ENCODE data around the gene FRY. TPM values are rescaled to one million over a fixed set of nuclear protein-coding genes. Genes with fewer than 3 reads are reported as not detected.

FRY gene
- total RNA-seq, 1 donor from 2014 or later = 2.4 TPM

GRCh38 chr13:32021785-32022184 lies 9.8 kb upstream of the FRY start:
- no peak for DNase-seq (ENCODE audit: low spot score)

DNA sequence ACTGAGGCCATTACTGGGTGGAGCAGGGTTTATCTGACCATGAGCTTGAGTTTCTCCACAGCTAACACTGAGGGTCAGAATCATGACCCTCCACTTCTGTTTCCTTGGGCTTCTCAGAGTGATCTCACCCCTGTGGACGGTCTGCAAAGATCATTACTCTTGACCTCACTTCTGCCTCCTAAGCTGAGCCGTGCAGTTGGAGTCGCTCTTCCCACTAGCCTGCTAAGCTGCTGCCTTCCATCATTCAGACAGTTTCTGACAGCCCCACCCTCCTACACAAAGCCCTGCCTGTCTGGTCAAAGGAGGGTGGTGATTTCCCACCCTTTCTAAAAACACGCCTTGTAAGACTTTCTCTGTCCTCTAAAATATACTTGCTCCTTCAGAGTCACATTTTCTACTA lies 9.3 kb upstream of the FRY start:
- intact Hi-C loops (cut with micrococcal nuclease) = no loop called here
- no peaks in the 10 kb centered on the region for H3K36me3 Mint-ChIP-seq (ENCODE audit: low read depth)
- no peak for DNase-seq (ENCODE audit: low spot score)
- no peaks in the 10 kb centered on the region for H3K9me3 Mint-ChIP-seq
- H3K4me1 Mint-ChIP-seq (ENCODE audit: low read depth) = peaks cover 4% of the 10 kb centered on the region
- no peak overlapping the region for H3K4me3 Mint-ChIP-seq
- H3K27me3 Mint-ChIP-seq (ENCODE audit: insufficient read depth) = no peaks in the 10 kb centered on the region
- no peak overlapping the region for H3K27ac Mint-ChIP-seq

More at GRCh38 chr13:32021785-32022184, 9.8 kb upstream of the FRY start:
- peaks cover 4% of the 10 kb centered on the region for H3K4me1 Mint-ChIP-seq (ENCODE audit: low read depth)
- H3K4me3 Mint-ChIP-seq = no peak overlapping the region
- intact Hi-C loops (cut with micrococcal nuclease) = no loop called here
- H3K27ac Mint-ChIP-seq = no peak overlapping the region
- no peaks in the 10 kb centered on the region for H3K9me3 Mint-ChIP-seq
- H3K27me3 Mint-ChIP-seq (ENCODE audit: insufficient read depth) = no peaks in the 10 kb centered on the region
- H3K36me3 Mint-ChIP-seq (ENCODE audit: low read depth) = no peaks in the 10 kb centered on the region

- intact Hi-C loops (cut with micrococcal nuclease) = no loop called here
- no peak overlapping the region for H3K27ac Mint-ChIP-seq
- no peaks in the 10 kb centered on the region for H3K9me3 Mint-ChIP-seq
- H3K4me1 Mint-ChIP-seq (ENCODE audit: low read depth) = peaks cover 4% of the 10 kb centered on the region
- H3K27me3 Mint-ChIP-seq (ENCODE audit: insufficient read depth) = no peaks in the 10 kb centered on the region
- DNase-seq (ENCODE audit: low spot score) = no peak
- no peaks in the 10 kb centered on the region for H3K36me3 Mint-ChIP-seq (ENCODE audit: low read depth)
- H3K4me3 Mint-ChIP-seq = no peak overlapping the region
Measured at GRCh38 chr13:32023096-32023495, 8.5 kb upstream of the FRY start.

- H3K36me3 Mint-ChIP-seq (ENCODE audit: low read depth) = no peaks in the 10 kb centered on the region
- no peak for DNase-seq (ENCODE audit: low spot score)
- H3K9me3 Mint-ChIP-seq = no peaks in the 10 kb centered on the region
- no peaks in the 10 kb centered on the region for H3K27me3 Mint-ChIP-seq (ENCODE audit: insufficient read depth)
- H3K27ac Mint-ChIP-seq = no peak overlapping the region
- peaks cover 4% of the 10 kb centered on the region for H3K4me1 Mint-ChIP-seq (ENCODE audit: low read depth)
- intact Hi-C loops (cut with micrococcal nuclease) = no loop called here
- no peak overlapping the region for H3K4me3 Mint-ChIP-seq
Measured at GRCh38 chr13:32023698-32024097, 7.9 kb upstream of the FRY start.

DNA sequence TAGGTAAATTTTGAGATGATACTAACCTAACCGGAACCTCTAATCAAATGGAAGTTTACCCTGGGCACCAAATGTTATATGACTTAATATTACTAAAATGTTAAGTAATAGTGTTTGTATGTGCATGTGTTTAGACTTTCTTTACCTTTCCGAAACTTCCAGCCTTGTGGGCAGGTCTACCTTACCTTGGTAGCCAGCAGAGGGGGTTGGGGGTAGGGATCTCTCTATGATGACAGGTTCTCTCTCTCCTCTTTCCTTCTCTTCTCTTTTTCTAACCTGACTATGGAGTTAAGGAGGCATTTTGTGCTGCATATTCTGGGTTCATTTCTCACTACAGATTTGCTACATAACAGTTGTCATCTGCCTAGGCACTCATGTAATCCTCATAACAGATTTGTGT lies 6.8 kb upstream of the FRY start:
- Mint-ChIP-seq H3K36me3 (ENCODE audit: low read depth) (no peaks in the 10 kb centered on the region), H3K27me3 (ENCODE audit: insufficient read depth) (no peaks in the 10 kb centered on the region), H3K27ac (no peak overlapping the region), H3K4me3 (no peak overlapping the region), H3K4me1 (ENCODE audit: low read depth) (peaks cover 4% of the 10 kb centered on the region), H3K9me3 (no peaks in the 10 kb centered on the region)
- DNase-seq (ENCODE audit: low spot score) = no peak
- intact Hi-C loops (cut with micrococcal nuclease) = no loop called here

DNA sequence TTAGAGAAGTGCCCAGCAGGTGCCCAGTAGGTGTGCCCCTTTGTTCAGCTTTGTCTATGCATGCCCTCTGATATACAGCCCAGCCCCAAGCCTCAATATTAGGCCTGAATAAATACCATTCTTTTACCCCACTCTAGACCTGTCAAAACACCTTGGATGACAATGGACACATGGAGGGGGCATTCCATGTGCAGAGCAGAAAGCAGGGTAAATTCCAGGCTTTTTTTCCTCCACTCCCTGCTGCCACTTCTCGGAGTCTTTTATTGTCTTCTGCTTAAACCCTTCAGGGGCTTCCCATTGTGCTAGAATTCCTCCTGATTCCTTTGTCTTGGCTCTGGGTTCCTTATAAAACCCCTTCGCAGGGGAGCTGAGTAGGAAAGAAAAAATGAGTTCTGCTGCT lies 5.8 kb upstream of the FRY start:
- H3K4me1 Mint-ChIP-seq (ENCODE audit: low read depth) = peaks cover 10% of the 10 kb centered on the region
- no peaks in the 10 kb centered on the region for H3K27me3 Mint-ChIP-seq (ENCODE audit: insufficient read depth)
- no peaks in the 10 kb centered on the region for H3K9me3 Mint-ChIP-seq
- H3K4me3 Mint-ChIP-seq = no peak overlapping the region
- intact Hi-C loops (cut with micrococcal nuclease) = no loop called here
- H3K36me3 Mint-ChIP-seq (ENCODE audit: low read depth) = no peaks in the 10 kb centered on the region
- no peak for DNase-seq (ENCODE audit: low spot score)
- H3K27ac Mint-ChIP-seq = no peak overlapping the region

DNA sequence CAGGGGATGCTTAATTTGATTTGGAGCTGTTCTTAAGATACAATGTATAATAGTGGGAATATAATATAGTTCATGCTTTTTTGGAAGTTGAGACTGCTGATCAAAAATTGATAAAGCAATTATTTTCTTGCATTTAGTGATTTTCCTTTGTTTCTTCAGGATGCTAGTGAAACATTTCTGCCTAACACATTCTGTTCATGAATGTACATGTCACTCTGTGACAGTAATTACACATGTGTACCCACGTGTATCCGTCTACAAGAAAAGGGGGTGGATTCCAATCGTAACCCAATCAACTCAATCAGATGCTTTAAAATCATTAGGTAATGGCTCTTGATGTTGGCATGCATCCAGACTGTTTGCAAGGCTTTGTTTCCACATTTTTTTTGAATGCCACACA lies 5.0 kb upstream of the FRY start:
- peaks cover 1% of the 10 kb centered on the region for H3K27me3 Mint-ChIP-seq (ENCODE audit: insufficient read depth)
- no peaks in the 10 kb centered on the region for H3K9me3 Mint-ChIP-seq
- intact Hi-C loops (cut with micrococcal nuclease) = no loop called here
- no peak overlapping the region for H3K4me3 Mint-ChIP-seq
- DNase-seq (ENCODE audit: low spot score) = no peak
- H3K27ac Mint-ChIP-seq = no peak overlapping the region
- H3K4me1 Mint-ChIP-seq (ENCODE audit: low read depth) = peaks cover 15% of the 10 kb centered on the region
- no peaks in the 10 kb centered on the region for H3K36me3 Mint-ChIP-seq (ENCODE audit: low read depth)

GRCh38 chr13:32028711-32029110 lies 2.9 kb upstream of the FRY start:
- H3K4me3 Mint-ChIP-seq = no peak overlapping the region
- H3K27me3 Mint-ChIP-seq (ENCODE audit: insufficient read depth) = peaks cover 4% of the 10 kb centered on the region
- no peak overlapping the region for H3K27ac Mint-ChIP-seq
- H3K36me3 Mint-ChIP-seq (ENCODE audit: low read depth) = no peaks in the 10 kb centered on the region
- DNase-seq (ENCODE audit: low spot score) = no peak
- peaks cover 32% of the 10 kb centered on the region for H3K4me1 Mint-ChIP-seq (ENCODE audit: low read depth)
- no peaks in the 10 kb centered on the region for H3K9me3 Mint-ChIP-seq
- intact Hi-C loops (cut with micrococcal nuclease) = no loop called here

GRCh38 chr13:32029684-32030083 lies 1.9 kb upstream of the FRY start:
- no peak overlapping the region for H3K4me3 Mint-ChIP-seq

GRCh38 chr13:32031815-32032370 lies 319 bp downstream of the FRY start:
- intact Hi-C loops (cut with micrococcal nuclease) = loop anchor here (1.0 to 10.0 kb wide), 7 partner anchors 15 to 1793 kb away; partner anchors contain the start of genes BRCA2, N4BP2L1, PDS5B and ZAR1L
- Mint-ChIP-seq H3K9me3 (no peaks in the 10 kb centered on the region), H3K4me1 (ENCODE audit: low read depth) (peaks cover 59% of the 10 kb centered on the region), H3K27ac (peak overlapping the region; percentile 82), H3K27me3 (ENCODE audit: insufficient read depth) (peaks cover 6% of the 10 kb centered on the region), H3K36me3 (ENCODE audit: low read depth) (no peaks in the 10 kb centered on the region), H3K4me3 (peak overlapping the region; percentile 94)
- DNase-seq (ENCODE audit: low spot score) = no peak

More at GRCh38 chr13:32029684-32030083, 1.9 kb upstream of the FRY start:
- no peak overlapping the region for H3K27ac Mint-ChIP-seq
- H3K36me3 Mint-ChIP-seq (ENCODE audit: low read depth) = no peaks in the 10 kb centered on the region
- DNase-seq (ENCODE audit: low spot score) = no peak
- H3K4me1 Mint-ChIP-seq (ENCODE audit: low read depth) = peaks cover 41% of the 10 kb centered on the region
- H3K27me3 Mint-ChIP-seq (ENCODE audit: insufficient read depth) = peaks cover 6% of the 10 kb centered on the region
- intact Hi-C loops (cut with micrococcal nuclease) = loop anchor here (2.0 to 10.0 kb wide), 6 partner anchors 17 to 1795 kb away; partner anchors contain the start of genes N4BP2L1 and PDS5B
- no peaks in the 10 kb centered on the region for H3K9me3 Mint-ChIP-seq

GRCh38 chr13:32032759-32033158 lies 1.2 kb downstream of the FRY start:
- H3K27ac Mint-ChIP-seq = no peak overlapping the region
- peaks cover 6% of the 10 kb centered on the region for H3K27me3 Mint-ChIP-seq (ENCODE audit: insufficient read depth)
- no peak for DNase-seq (ENCODE audit: low spot score)

DNA sequence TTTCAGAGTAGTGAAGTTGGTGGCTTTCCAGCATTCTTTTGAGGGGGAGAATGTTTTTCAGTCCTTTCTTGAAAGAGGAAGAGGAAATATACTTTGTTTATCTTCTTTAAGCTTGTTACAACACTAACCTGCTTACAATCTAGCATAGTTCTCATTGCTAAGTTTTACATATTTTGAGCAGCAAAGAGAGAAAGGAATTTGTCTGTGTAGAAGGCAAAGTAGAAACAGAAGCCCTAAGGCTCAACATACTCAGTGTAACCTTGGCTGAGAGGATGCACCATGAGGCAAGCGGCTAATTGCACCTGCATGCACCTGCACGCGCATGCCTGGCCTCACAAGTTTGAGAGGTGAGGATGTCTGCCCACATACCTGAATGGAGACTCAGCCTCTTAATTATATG lies 2.2 kb downstream of the FRY start:
- Mint-ChIP-seq H3K36me3 (ENCODE audit: low read depth) (no peaks in the 10 kb centered on the region), H3K4me3 (no peak overlapping the region), H3K9me3 (no peaks in the 10 kb centered on the region), H3K27me3 (ENCODE audit: insufficient read depth) (peaks cover 6% of the 10 kb centered on the region), H3K27ac (no peak overlapping the region), H3K4me1 (ENCODE audit: low read depth) (peaks cover 76% of the 10 kb centered on the region)
- intact Hi-C loops (cut with micrococcal nuclease) = loop anchor here (5.0 to 10.0 kb wide), 4 partner anchors 394 to 1791 kb away; partner anchors contain the start of genes N4BP2L1 and PDS5B
- no peak for DNase-seq (ENCODE audit: low spot score)

More at GRCh38 chr13:32032759-32033158, 1.2 kb downstream of the FRY start:
- intact Hi-C loops (cut with micrococcal nuclease) = loop anchor here (5.0 to 10.0 kb wide), 4 partner anchors 395 to 1792 kb away; partner anchors contain the start of genes N4BP2L1 and PDS5B
- Mint-ChIP-seq H3K4me1 (ENCODE audit: low read depth) (peaks cover 67% of the 10 kb centered on the region), H3K36me3 (ENCODE audit: low read depth) (no peaks in the 10 kb centered on the region), H3K4me3 (peak overlapping the region; percentile 73), H3K9me3 (no peaks in the 10 kb centered on the region)

- H3K4me1 Mint-ChIP-seq (ENCODE audit: low read depth) = peaks cover 74% of the 10 kb centered on the region
- no peak overlapping the region for H3K4me3 Mint-ChIP-seq
- H3K36me3 Mint-ChIP-seq (ENCODE audit: low read depth) = peaks cover 2% of the 10 kb centered on the region
- H3K9me3 Mint-ChIP-seq = no peaks in the 10 kb centered on the region
- H3K27me3 Mint-ChIP-seq (ENCODE audit: insufficient read depth) = peaks cover 6% of the 10 kb centered on the region
- no peak for DNase-seq (ENCODE audit: low spot score)
- no peak overlapping the region for H3K27ac Mint-ChIP-seq
- intact Hi-C loops (cut with micrococcal nuclease) = loop anchor here (10.0 kb wide), 3 partner anchors 549 to 1789 kb away; partner anchors contain the start of gene PDS5B
Measured at GRCh38 chr13:32035716-32036115, 4.1 kb downstream of the FRY start.
